Measurements from ENCODE around the gene SMIM34.
"Not testable (repeated sequence)": the region's sequence is repeated elsewhere in the genome, so short reads cannot be mapped to it uniquely, and the experiment has no call there.

- TF ChIP-seq CTCF (optimal IDR thresholded peaks at IDR 0.05 in 1 of 3, IDR thresholded peaks at IDR 0.05 in 1 of 3, conservative IDR thresholded peaks at IDR 0.05 in 1 of 3; ENCODE audit: extremely low read depth in 1 of 3, insufficient read depth in 2 of 3, low read length in 3 of 3); EZH2 (IDR thresholded peaks at IDR 0.05; ENCODE audit: low read length): not testable (repeated sequence)
Observed at GRCh38 chr21:34443486-34443885, 19.7 kb upstream of the SMIM34 start.

Measured in keratinocyte (primary cell).